H9 (cell line): ENCODE results near the gene ILK. TPM values are rescaled to one million over a fixed set of nuclear protein-coding genes. Genes with fewer than 3 reads are reported as not detected.

Experiments used
- DNase-seq: peaks from one replicate; pipeline ENCODE4 v3.0.0-alpha.2; 2017
- H2AFZ ChIP-seq: one replicate; pipeline ENCODE4 v1.6.1; 2013; ENCODE audit warnings: mild to moderate bottlenecking, low read length, control low read depth, moderate library complexity
- H2AK5ac ChIP-seq: 2 replicates; pipeline ENCODE4 v1.6.1; 2013; ENCODE audit warnings: low read length, control low read depth, mixed read lengths; ENCODE audit not compliant: insufficient read length
- H2BK120ac ChIP-seq: one replicate; pipeline ENCODE4 v1.6.1; 2013; ENCODE audit warnings: low read depth, mild to moderate bottlenecking, low read length, control low read depth, inconsistent platforms; ENCODE audit not compliant: poor library complexity, severe bottlenecking
- H2BK12ac ChIP-seq: 2 replicates; pipeline ENCODE4 v1.6.1; 2013; ENCODE audit warnings: low read length, control low read depth, mixed read lengths, low read depth; ENCODE audit not compliant: insufficient read length
- H2BK15ac ChIP-seq: 2 replicates; pipeline ENCODE4 v1.6.1; 2013; ENCODE audit warnings: low read depth, low read length, control low read depth
- H2BK20ac ChIP-seq: one replicate; pipeline ENCODE4 v1.6.1; 2013; ENCODE audit warnings: low read depth, mild to moderate bottlenecking, low read length, control low read depth, inconsistent platforms; ENCODE audit not compliant: poor library complexity, severe bottlenecking
- H2BK5ac ChIP-seq: 2 replicates; pipeline ENCODE4 v1.6.1; 2013; ENCODE audit warnings: low read length, control low read depth, mixed read lengths; ENCODE audit not compliant: insufficient read length
- H3K14ac ChIP-seq: 2 replicates; pipeline ENCODE4 v1.6.1; 2013; ENCODE audit warnings: low read length, control low read depth; ENCODE audit not compliant: insufficient read depth
- H3K18ac ChIP-seq: 2 replicates; pipeline ENCODE4 v1.6.1; 2013; ENCODE audit warnings: low read depth, mild to moderate bottlenecking, mixed read lengths, low read length, control low read depth; ENCODE audit not compliant: insufficient read length
- H3K23ac ChIP-seq: 2 replicates; pipeline ENCODE4 v1.6.1; 2013; ENCODE audit warnings: low read length, control low read depth, mixed read lengths, low read depth; ENCODE audit not compliant: insufficient read length
- H3K23me2 ChIP-seq: 2 replicates; pipeline ENCODE4 v1.6.1; 2013; ENCODE audit warnings: low read depth, mild to moderate bottlenecking, mixed read lengths, low read length, control low read depth; ENCODE audit not compliant: insufficient read length, poor library complexity, severe bottlenecking
- H3K27ac ChIP-seq: 2 replicates; pipeline ENCODE4 v1.5.1; 2013; ENCODE audit warnings: low read length, control low read depth, mixed read lengths, low read depth; ENCODE audit not compliant: insufficient read length
- H3K27me3 ChIP-seq: 2 replicates; pipeline ENCODE4 v1.6.1; 2013; ENCODE audit warnings: low read length, control low read depth, inconsistent platforms; ENCODE audit not compliant: insufficient read depth
- H3K4ac ChIP-seq: 2 replicates; pipeline ENCODE4 v1.6.1; 2013; ENCODE audit warnings: low read depth, mild to moderate bottlenecking, control low read depth, inconsistent platforms, low read length, moderate library complexity
- H3K4me1 ChIP-seq: 2 replicates; pipeline ENCODE4 v1.6.1; 2013; ENCODE audit warnings: low read length, control low read depth, inconsistent platforms; ENCODE audit not compliant: insufficient read depth
- H3K4me2 ChIP-seq: 2 replicates; pipeline ENCODE4 v1.6.1; 2013; ENCODE audit warnings: low read length, control low read depth, mixed read lengths; ENCODE audit not compliant: insufficient read length, insufficient read depth
- H3K56ac ChIP-seq: 2 replicates; pipeline ENCODE4 v1.6.1; 2013; ENCODE audit warnings: low read depth, mild to moderate bottlenecking, mixed read lengths, low read length, control low read depth; ENCODE audit not compliant: insufficient read length
- H3K79me1 ChIP-seq: 2 replicates; pipeline ENCODE4 v1.6.1; 2013; ENCODE audit warnings: low read depth, mild to moderate bottlenecking, moderate library complexity, low read length, control low read depth, inconsistent platforms; ENCODE audit not compliant: insufficient read depth, poor library complexity, severe bottlenecking
- H3K79me2 ChIP-seq: 2 replicates; pipeline ENCODE4 v1.6.1; 2013; ENCODE audit warnings: low read length, control low read depth, inconsistent platforms; ENCODE audit not compliant: insufficient read depth
- H3K9ac ChIP-seq: 2 replicates; pipeline ENCODE4 v1.6.1; 2013; ENCODE audit warnings: low read length, control low read depth, mixed read lengths; ENCODE audit not compliant: insufficient read length; ENCODE audit errors: extremely low read depth
- H3K9me3 ChIP-seq: one replicate; pipeline ENCODE4 v1.6.1; 2013; ENCODE audit warnings: low read depth, low read length, inconsistent platforms; ENCODE audit not compliant: control insufficient read depth
- H3T11ph ChIP-seq: one replicate; pipeline ENCODE4 v1.6.1; 2013; ENCODE audit warnings: mild to moderate bottlenecking, low read length, control low read depth, inconsistent platforms
- H4K20me1 ChIP-seq: one replicate; pipeline ENCODE4 v1.6.1; 2013; ENCODE audit not compliant: control insufficient read depth, insufficient read length, insufficient read depth
- H4K5ac ChIP-seq: 2 replicates; pipeline ENCODE4 v1.6.1; 2013; ENCODE audit warnings: low read depth, mild to moderate bottlenecking, mixed read lengths, low read length, control low read depth; ENCODE audit not compliant: insufficient read length
- H4K8ac ChIP-seq: replicated peaks from 2 replicates; pipeline ENCODE4 v1.6.1; 2013; ENCODE audit warnings: low read length, control low read depth, mixed read lengths, low read depth; ENCODE audit not compliant: insufficient read length
- H4K91ac ChIP-seq: 2 replicates; pipeline ENCODE4 v1.6.1; 2013; ENCODE audit warnings: low read depth, mild to moderate bottlenecking, moderate library complexity, mixed read lengths, low read length, control low read depth; ENCODE audit not compliant: insufficient read length
- H3K27ac Mint-ChIP-seq, 3 experiments: 2 replicates in 2 of 3; 3 replicates in 1 of 3; pipeline ENCODE4 v1.8.0; 2020 to 2021; ENCODE audit warnings: mixed read lengths in 3 of 3, mild to moderate bottlenecking in 1 of 3, moderate library complexity in 1 of 3
- H3K27me3 Mint-ChIP-seq: 2 replicates; pipeline ENCODE4 v1.8.0; 2021; ENCODE audit warnings: low read depth, mild to moderate bottlenecking, moderate library complexity, mixed read lengths
- H3K36me3 Mint-ChIP-seq, 3 experiments: 2 replicates in 2 of 3; 3 replicates in 1 of 3; pipeline ENCODE4 v1.8.0; 2020 to 2021; ENCODE audit warnings: low read depth in 3 of 3, mixed read lengths in 3 of 3; ENCODE audit not compliant: insufficient read depth in 1 of 3
- H3K4me1 Mint-ChIP-seq, 2 experiments: 2 replicates each; pipeline ENCODE4 v1.8.0; 2020; ENCODE audit warnings: mixed read lengths in 2 of 2
- H3K4me3 Mint-ChIP-seq, 2 experiments: 2 replicates in 1 of 2; 3 replicates in 1 of 2; pipeline ENCODE4 v1.8.0; 2020 to 2021; ENCODE audit warnings: mild to moderate bottlenecking in 2 of 2, mixed read lengths in 2 of 2, moderate library complexity in 1 of 2
- H3K9me3 Mint-ChIP-seq, 2 experiments: 2 replicates in 1 of 2; 3 replicates in 1 of 2; pipeline ENCODE4 v1.8.0; 2020; ENCODE audit warnings: mild to moderate bottlenecking in 2 of 2, mixed read lengths in 2 of 2, moderate library complexity in 1 of 2
- CTCF ChIP-seq: fragments of 200-600 bp; sonication (generic); conservative IDR thresholded peaks from 3 replicates; pipeline ENCODE4 v1.8.0; 2021; ENCODE audit warnings: antibody characterized with exemption, mild to moderate bottlenecking
- WGBS: extraction: QIAGEN DNeasy Blood & Tissue Kit; methylation state at CpG from one replicate; pipeline ENCODE4 v1.1.7; 2013; ENCODE audit warnings: missing lambda C conversion rate, low lambda C conversion rate, mixed read lengths; ENCODE audit not compliant: insufficient read length; ENCODE audit errors: extremely low coverage; 5-methylcytosine and 5-hydroxymethylcytosine counted together
- total RNA-seq: library from RNA; stranded (reverse); gene quantifications from 2 replicates; pipeline ENCODE4 v1.2.1, GENCODE V29; 2021

Gene ILK
- total RNA-seq, 1 experiment from 2014 or later: 100 TPM

GRCh38 chr11:6601041-6601461 lies 2.5 kb upstream of the ILK start:
- Histone ChIP-seq H3K23ac (no peak overlapping the region), H2AK5ac (no peak overlapping the region), H3K4me1 (peaks cover 3% of the 10 kb centered on the region; the same call in 1 of the 2 replicates), H2BK5ac (no peak overlapping the region), H4K91ac (no peak overlapping the region), H3K18ac (no peak overlapping the region), H3K27ac (no peak overlapping the region), H3K23me2 (peaks cover 15% of the 10 kb centered on the region), H3K9ac (no peak overlapping the region), H3K14ac (no peak overlapping the region), H3K79me2 (peaks cover 7% of the 10 kb centered on the region; the same call in 1 of the 2 replicates), H3K4ac (no peak overlapping the region), H2BK12ac (no peak overlapping the region), H4K8ac (no peak overlapping the region), H3K79me1 (no peaks in the 10 kb centered on the region), H4K5ac (no peak overlapping the region), H2BK15ac (no peak overlapping the region), H4K20me1 (no peaks in the 10 kb centered on the region), H3K9me3 (no peaks in the 10 kb centered on the region), H2BK20ac (no peak overlapping the region), H3K27me3 (no peaks in the 10 kb centered on the region), H3T11ph (no peak overlapping the region), H2BK120ac (no peak overlapping the region), H3K4me2 (no peak overlapping the region), H2AFZ (no peak overlapping the region), H3K56ac (no peak overlapping the region)
- peaks cover 7 to 43% (median 27%) of the 10 kb centered on the region in 3 experiments; a peak in 6 of 7 replicates for H3K36me3 Mint-ChIP-seq
- peaks cover 1 to 2% of the 10 kb centered on the region in 2 experiments; a peak in 1 of 4 replicates for H3K4me1 Mint-ChIP-seq
- 0 out of 7 replicates have a peak overlapping the region, but pooled peaks of 1 of the 3 experiments have one; percentile 20 for H3K27ac Mint-ChIP-seq
- DNase-seq: no peak
- TF ChIP-seq CTCF: no peak
- WGBS: no CpG with 5 or more reads among the region's 13 CpGs
- no peak overlapping the region for H3K4me3 Mint-ChIP-seq
- no peaks in the 10 kb centered on the region; the same call in 1 of the 2 replicates for H3K27me3 Mint-ChIP-seq
- no peaks in the 10 kb centered on the region for H3K9me3 Mint-ChIP-seq
